SU-DHL-6 (cell line): Measurements from ENCODE around the gene TREML1.

ENCODE experiments used
- H2AFZ ChIP-seq: fragments of 200-600 bp; sonication (generic); 2 replicates; pipeline ENCODE4 v1.6.1; 2014; ENCODE audit warnings: low read depth, mild to moderate bottlenecking, moderate library complexity, mixed read lengths, antibody characterized with exemption, low read length; ENCODE audit not compliant: severe bottlenecking
- H3F3A ChIP-seq: fragments of 200-600 bp; shearing (Covaris generic); 2 replicates; pipeline ENCODE4 v1.6.0; 2016; ENCODE audit warnings: antibody characterized with exemption, mild to moderate bottlenecking; ENCODE audit not compliant: insufficient read depth
- H3K27ac ChIP-seq: fragments of 200-600 bp; sonication (generic); 2 replicates; pipeline ENCODE4 v1.5.1; 2016; ENCODE audit warnings: low read depth, mild to moderate bottlenecking, low read length, moderate library complexity, mixed read lengths
- H3K27me3 ChIP-seq: fragments of 200-600 bp; sonication (generic), shearing (Covaris generic); 2 replicates; pipeline ENCODE4 v1.6.0; 2014; ENCODE audit warnings: mild to moderate bottlenecking, low read length
- H3K36me3 ChIP-seq: fragments of 200-600 bp; sonication (generic); 2 replicates; pipeline ENCODE4 v1.6.1; 2014; ENCODE audit warnings: mild to moderate bottlenecking, low read length, mixed read lengths
- H3K4me2 ChIP-seq: fragments of 300-600, 200-600 bp; shearing (Covaris generic), sonication (generic); 2 replicates; pipeline ENCODE4 v1.6.0; 2014; ENCODE audit warnings: low read length, low read depth, mild to moderate bottlenecking; ENCODE audit not compliant: poor library complexity, severe bottlenecking
- H3K4me3 ChIP-seq: fragments of 200-600 bp; sonication (generic); 2 replicates; pipeline ENCODE4 v1.5.1; 2014; ENCODE audit warnings: antibody characterized with exemption, low read length, mild to moderate bottlenecking, mixed read lengths; ENCODE audit not compliant: insufficient read depth, poor library complexity, severe bottlenecking
- H3K79me2 ChIP-seq: fragments of 200-600 bp; sonication (generic); 2 replicates; pipeline ENCODE4 v1.6.1; 2014; ENCODE audit warnings: mild to moderate bottlenecking, low read length, moderate library complexity; ENCODE audit not compliant: insufficient read depth
- H3K9ac ChIP-seq: fragments of 200-600 bp; sonication (generic); 2 replicates; pipeline ENCODE4 v1.7.0; 2014; ENCODE audit warnings: mild to moderate bottlenecking, low read length
- H3K9me2 ChIP-seq: fragments of 200-600 bp; sonication (generic); replicated peaks from 2 replicates; pipeline ENCODE4 v1.6.1; 2014; ENCODE audit warnings: low read length; ENCODE audit not compliant: insufficient read depth
- H3K9me3 ChIP-seq: fragments of 200-600 bp; sonication (generic); 2 replicates; pipeline ENCODE4 v1.6.1; 2014; ENCODE audit warnings: low read length, mixed read lengths; ENCODE audit not compliant: insufficient read depth
- H4K20me1 ChIP-seq: fragments of 200-600 bp; sonication (generic); 2 replicates; pipeline ENCODE4 v1.6.1; 2014; ENCODE audit warnings: low read depth, mild to moderate bottlenecking, antibody characterized with exemption, low read length, moderate library complexity, mixed read lengths
- EZH2phosphoT487 ChIP-seq: fragments of 200-600 bp; sonication (generic), shearing (Covaris generic); conservative IDR thresholded peaks from 2 replicates; pipeline ENCODE4 v1.6.1; 2018; ENCODE audit warnings: mild to moderate bottlenecking, antibody characterized with exemption, low read length, moderate library complexity, mixed read lengths
- TF ChIP-seq, protein P1 (sequence below): fragments of 200-600 bp; sonication (generic); IDR thresholded peaks from one replicate; pipeline ENCODE4 v1.5.1; 2017; ENCODE audit warnings: antibody characterized with exemption, mild to moderate bottlenecking, low read length, moderate library complexity; ENCODE audit not compliant: insufficient read depth, poor library complexity, severe bottlenecking

The TREML1 gene

DNA sequence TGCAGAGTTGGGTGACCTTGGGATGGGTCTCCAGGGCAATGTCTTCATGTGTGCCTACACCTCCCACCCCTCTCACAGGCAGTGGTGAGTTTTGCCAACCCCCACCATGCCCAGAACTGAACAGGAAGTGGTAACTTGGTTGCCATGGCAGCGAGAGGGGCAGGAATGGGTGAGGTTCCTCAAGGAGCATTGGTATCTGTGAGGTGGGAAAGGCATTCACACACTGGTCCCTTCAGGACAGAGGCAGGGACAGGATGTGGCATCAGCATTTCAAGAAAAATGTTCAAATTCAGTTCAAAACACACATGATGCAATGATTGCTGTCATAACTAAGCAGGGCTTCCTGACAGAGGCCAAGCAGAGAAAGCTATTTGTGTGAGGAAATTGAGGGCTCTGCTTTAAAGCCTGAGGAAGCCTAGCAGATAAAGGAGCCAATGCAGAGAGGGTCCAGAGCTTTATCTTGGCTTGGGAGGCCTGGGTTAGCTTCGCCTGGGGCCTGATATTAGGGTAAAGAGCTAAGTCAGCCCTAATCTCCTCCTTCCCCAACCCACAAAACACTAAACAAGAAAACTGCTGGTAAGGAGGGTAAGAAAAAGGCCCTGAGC is 46.3 kb upstream of the TREML1 start:
- H3K9me3 ChIP-seq = no peaks in the 10 kb centered on the region
- peak overlapping the region; percentile 3 for H2AFZ ChIP-seq
- no peaks in the 10 kb centered on the region for H3K79me2 ChIP-seq
- peak overlapping the region; percentile 66 for H3K27ac ChIP-seq
- H3K4me2 ChIP-seq = peak overlapping the region; percentile 38
- TF ChIP-seq, protein P1, sequence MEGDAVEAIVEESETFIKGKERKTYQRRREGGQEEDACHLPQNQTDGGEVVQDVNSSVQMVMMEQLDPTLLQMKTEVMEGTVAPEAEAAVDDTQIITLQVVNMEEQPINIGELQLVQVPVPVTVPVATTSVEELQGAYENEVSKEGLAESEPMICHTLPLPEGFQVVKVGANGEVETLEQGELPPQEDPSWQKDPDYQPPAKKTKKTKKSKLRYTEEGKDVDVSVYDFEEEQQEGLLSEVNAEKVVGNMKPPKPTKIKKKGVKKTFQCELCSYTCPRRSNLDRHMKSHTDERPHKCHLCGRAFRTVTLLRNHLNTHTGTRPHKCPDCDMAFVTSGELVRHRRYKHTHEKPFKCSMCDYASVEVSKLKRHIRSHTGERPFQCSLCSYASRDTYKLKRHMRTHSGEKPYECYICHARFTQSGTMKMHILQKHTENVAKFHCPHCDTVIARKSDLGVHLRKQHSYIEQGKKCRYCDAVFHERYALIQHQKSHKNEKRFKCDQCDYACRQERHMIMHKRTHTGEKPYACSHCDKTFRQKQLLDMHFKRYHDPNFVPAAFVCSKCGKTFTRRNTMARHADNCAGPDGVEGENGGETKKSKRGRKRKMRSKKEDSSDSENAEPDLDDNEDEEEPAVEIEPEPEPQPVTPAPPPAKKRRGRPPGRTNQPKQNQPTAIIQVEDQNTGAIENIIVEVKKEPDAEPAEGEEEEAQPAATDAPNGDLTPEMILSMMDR = no peak
- TF ChIP-seq EZH2phosphoT487 = no peak
- H3K36me3 ChIP-seq = no peaks in the 10 kb centered on the region
- peak overlapping the region; percentile 6; the same call in 1 of the 2 replicates for H3K9ac ChIP-seq
- peaks cover 11% of the 10 kb centered on the region for H3F3A ChIP-seq
- no peaks in the 10 kb centered on the region for H4K20me1 ChIP-seq
- H3K9me2 ChIP-seq = no peaks in the 10 kb centered on the region
- no peak overlapping the region for H3K4me3 ChIP-seq
- peaks cover 4% of the 10 kb centered on the region; the same call in 1 of the 2 replicates for H3K27me3 ChIP-seq

DNA sequence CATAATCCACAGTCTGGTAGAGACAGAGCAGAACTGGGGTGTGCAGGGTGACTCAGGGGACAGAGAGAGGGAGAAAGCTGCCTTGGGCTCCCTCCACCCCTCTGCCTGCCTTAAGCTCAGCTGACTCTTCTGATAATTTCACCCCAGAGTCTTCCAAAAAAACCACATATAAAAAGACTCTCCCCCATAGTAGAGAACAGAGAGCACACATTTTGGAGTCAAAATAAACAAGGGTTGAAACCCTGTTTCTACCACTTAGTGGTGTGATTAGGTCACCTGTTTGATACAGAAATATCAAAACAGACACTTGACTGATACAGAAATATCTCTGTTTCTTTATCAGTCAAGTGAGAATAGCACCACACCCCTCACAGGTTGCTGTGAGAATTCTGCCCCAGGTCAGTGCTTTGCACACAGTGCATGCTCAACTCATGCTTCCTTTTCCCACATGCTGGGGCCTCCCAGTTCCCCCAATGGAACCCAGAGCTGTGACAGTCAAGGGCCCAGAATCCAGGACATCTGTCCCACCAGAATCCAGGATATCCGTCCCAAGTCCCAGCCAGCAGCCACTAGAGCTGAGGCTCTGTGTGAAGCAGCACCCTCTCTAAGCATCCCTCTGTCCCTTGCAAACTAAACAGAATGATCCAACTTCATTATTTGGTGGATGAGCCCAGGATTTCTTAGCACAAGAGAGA is 45.6 kb upstream of the TREML1 start:
- Histone ChIP-seq H3K9me3 (no peaks in the 10 kb centered on the region), H3K4me2 (peak overlapping the region; percentile 38), H3K4me3 (no peak overlapping the region), H3K36me3 (no peaks in the 10 kb centered on the region), H3K9me2 (no peaks in the 10 kb centered on the region), H3K79me2 (no peaks in the 10 kb centered on the region), H3F3A (peaks cover 11% of the 10 kb centered on the region), H3K27ac (peak overlapping the region; percentile 66), H2AFZ (no peak overlapping the region), H3K9ac (peak overlapping the region; percentile 6; the same call in 1 of the 2 replicates), H4K20me1 (no peaks in the 10 kb centered on the region), H3K27me3 (peaks cover 4% of the 10 kb centered on the region; the same call in 1 of the 2 replicates)
- TF ChIP-seq EZH2phosphoT487 = no peak
- TF ChIP-seq, protein P1 = no peak

DNA sequence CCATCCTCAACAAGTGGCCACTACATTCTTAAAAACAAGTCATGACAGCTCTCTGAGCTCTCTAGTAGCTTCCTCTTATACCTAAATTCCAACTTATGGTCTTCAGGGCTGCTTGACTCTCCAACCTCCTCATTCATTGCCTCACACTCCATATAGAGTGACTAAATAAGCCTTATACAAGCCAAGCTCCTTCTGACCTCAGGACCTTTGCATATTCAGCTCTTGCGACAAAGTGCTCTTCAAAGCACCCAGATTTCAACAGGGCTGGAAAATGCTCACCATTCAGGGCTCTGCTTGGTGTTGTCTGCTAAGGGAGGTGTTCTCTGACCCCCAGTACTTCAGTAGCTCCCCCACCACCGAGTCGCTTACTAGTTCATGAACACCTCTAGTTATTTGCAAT is 43.1 kb upstream of the TREML1 start:
- Histone ChIP-seq H3F3A (peaks cover 11% of the 10 kb centered on the region), H3K36me3 (no peaks in the 10 kb centered on the region), H3K9me2 (no peaks in the 10 kb centered on the region), H3K79me2 (no peaks in the 10 kb centered on the region), H3K4me2 (no peak overlapping the region), H3K9ac (no peak overlapping the region), H3K27me3 (peaks cover 4% of the 10 kb centered on the region; the same call in 1 of the 2 replicates), H3K9me3 (no peaks in the 10 kb centered on the region), H3K4me3 (no peak overlapping the region), H4K20me1 (no peaks in the 10 kb centered on the region), H3K27ac (no peak overlapping the region), H2AFZ (no peak overlapping the region)
- TF ChIP-seq, protein P1 = no peak
- no peak for TF ChIP-seq EZH2phosphoT487
